NCI-H2196 treated with DMSO at 0.1 percent for 48 hours (cell line): ENCODE results near the gene SOX4.

Experiments
- DNase-seq: peaks from one replicate; lab custom pipeline; 2025; ENCODE audit not compliant: unreplicated experiment; lab: John Stamatoyannopoulos, UW

Gene SOX4

GRCh38 chr6:21612067-21612745 lies 18.7 kb downstream of the SOX4 start:
- DNase-seq = no peak

- no peak for DNase-seq
These were observed 20.3 kb downstream of the SOX4 start for GRCh38 chr6:21613809-21614208.

- DNase-seq = no peak
These were observed 20.7 kb downstream of the SOX4 start for GRCh38 chr6:21614226-21614625.

GRCh38 chr6:21615504-21615903 lies 22.0 kb downstream of the SOX4 start:
- DNase-seq = no peak

- no peak for DNase-seq
These were observed 22.5 kb downstream of the SOX4 start for GRCh38 chr6:21616005-21616404.

- no peak for DNase-seq
These were observed 32.1 kb downstream of the SOX4 start for GRCh38 chr6:21625642-21626041.

GRCh38 chr6:21626756-21627155 lies 33.2 kb downstream of the SOX4 start:
- DNase-seq = no peak

- DNase-seq = no peak
These were observed 34.6 kb downstream of the SOX4 start for GRCh38 chr6:21628160-21628559.

GRCh38 chr6:21633511-21634109 lies 40.1 kb downstream of the SOX4 start:
- no peak for DNase-seq

- no peak for DNase-seq
These were observed 41.0 kb downstream of the SOX4 start for GRCh38 chr6:21634582-21634981.

- DNase-seq = no peak
These were observed 43.3 kb downstream of the SOX4 start for GRCh38 chr6:21636876-21637275.

GRCh38 chr6:21639316-21639715 lies 45.8 kb downstream of the SOX4 start:
- no peak for DNase-seq
